Measurements from ENCODE around the gene PRKCA.

PRKCA gene

GRCh38 chr17:66836063-66837005, 533.9 kb downstream of the PRKCA start:
- no peak for DNase-seq (ENCODE audit: low read depth)
- no peak overlapping the region for H3K4me3 ChIP-seq (ENCODE audit: low read length)
- TF ChIP-seq CTCF (IDR thresholded peaks at IDR 0.05; ENCODE audit: insufficient read depth, low read depth, low read length, missing control alignments): no peak

GRCh38 chr17:66837226-66837625, 534.8 kb downstream of the PRKCA start:
- no peak for TF ChIP-seq CTCF (IDR thresholded peaks at IDR 0.05; ENCODE audit: insufficient read depth, low read depth, low read length, missing control alignments)
- no peak for DNase-seq (ENCODE audit: low read depth)
- H3K4me3 ChIP-seq (ENCODE audit: low read length): no peak overlapping the region

- no peak overlapping the region for H3K4me3 ChIP-seq (ENCODE audit: low read length)
- no peak for DNase-seq (ENCODE audit: low read depth)
- TF ChIP-seq CTCF (IDR thresholded peaks at IDR 0.05; ENCODE audit: insufficient read depth, low read depth, low read length, missing control alignments): no peak
Measured at GRCh38 chr17:66837885-66838665, 535.7 kb downstream of the PRKCA start.

GRCh38 chr17:66839616-66840015, 537.2 kb downstream of the PRKCA start:
- no peak for TF ChIP-seq CTCF (IDR thresholded peaks at IDR 0.05; ENCODE audit: insufficient read depth, low read depth, low read length, missing control alignments)
- H3K4me3 ChIP-seq (ENCODE audit: low read length): no peak overlapping the region
- DNase-seq (ENCODE audit: low read depth): no peak

GRCh38 chr17:66840061-66840460, 537.6 kb downstream of the PRKCA start:
- no peak for TF ChIP-seq CTCF (IDR thresholded peaks at IDR 0.05; ENCODE audit: insufficient read depth, low read depth, low read length, missing control alignments)
- no peak overlapping the region for H3K4me3 ChIP-seq (ENCODE audit: low read length)
- no peak for DNase-seq (ENCODE audit: low read depth)

GRCh38 chr17:66841328-66841727, 538.9 kb downstream of the PRKCA start:
- no peak for DNase-seq (ENCODE audit: low read depth)
- TF ChIP-seq CTCF (IDR thresholded peaks at IDR 0.05; ENCODE audit: insufficient read depth, low read depth, low read length, missing control alignments): peak; percentile 31
- H3K4me3 ChIP-seq (ENCODE audit: low read length): no peak overlapping the region

All from epithelial cell of esophagus (primary cell).